ENCODE measurements around the gene KRT77. TPM values are rescaled to one million over a fixed set of nuclear protein-coding genes. Genes with fewer than 3 reads are reported as not detected.

Gene KRT77
- total RNA-seq, 2 donors from 2014 or later = not detected

DNA sequence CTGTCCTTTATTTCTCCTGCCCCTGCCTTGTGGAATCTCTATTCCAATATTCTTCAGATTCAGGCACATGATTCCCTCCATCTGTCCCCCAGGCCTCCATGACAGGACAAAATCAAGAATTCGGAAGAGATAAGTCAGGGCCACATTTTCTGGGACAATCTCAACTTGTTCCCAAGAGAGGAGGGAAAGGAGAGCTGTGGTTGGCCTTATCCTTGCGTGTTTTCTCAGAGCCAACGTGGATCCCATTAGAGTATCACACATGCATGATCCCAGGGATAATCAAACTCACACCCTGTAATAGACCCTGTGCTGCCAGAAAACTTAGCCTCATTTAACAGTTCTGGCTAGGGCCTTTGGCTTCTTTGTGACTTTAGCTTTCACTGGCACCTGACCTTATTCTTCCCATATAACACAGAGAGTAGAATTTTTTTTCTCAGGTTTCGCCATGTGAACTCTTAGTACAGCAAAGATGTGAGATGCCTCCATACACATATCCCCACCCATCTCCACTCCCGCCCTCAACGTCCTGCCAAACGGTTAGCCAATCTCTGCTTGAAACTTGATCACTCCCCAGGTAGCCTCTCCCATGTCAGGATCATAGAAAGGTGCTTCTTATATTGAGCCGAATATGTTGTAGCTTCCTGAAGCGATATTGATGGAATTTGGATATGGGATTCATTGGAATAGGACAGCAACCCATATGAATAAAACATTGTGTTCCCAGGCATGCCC lies 16.4 kb downstream of the KRT77 start:
- DNase-seq = no peak
- Mint-ChIP-seq H3K4me1 (peaks cover 4% of the 10 kb centered on the region), H3K4me3 (no peak overlapping the region), H3K36me3 (ENCODE audit: low read depth) (no peaks in the 10 kb centered on the region), H3K9me3 (no peaks in the 10 kb centered on the region), H3K27me3 (ENCODE audit: insufficient read depth) (peaks cover 71% of the 10 kb centered on the region), H3K27ac (no peak overlapping the region)
- Histone ChIP-seq H3K36me3 (ENCODE audit: control insufficient read depth, insufficient read depth, low read length) (no peaks in the 10 kb centered on the region), H3K27ac (ENCODE audit: low read depth, low read length) (no peak overlapping the region), H3K27me3 (ENCODE audit: control insufficient read depth, insufficient read depth, low read length, poor library complexity, severe bottlenecking) (peaks cover 75% of the 10 kb centered on the region), H3K4me1 (ENCODE audit: control insufficient read depth, insufficient read depth, low read length) (no peaks in the 10 kb centered on the region), H3K9me3 (ENCODE audit: control insufficient read depth, low read length) (no peaks in the 10 kb centered on the region), H3K4me3 (ENCODE audit: low read length) (no peak overlapping the region), H3K9ac (ENCODE audit: extremely low read depth, low read length, poor library complexity, severe bottlenecking) (no peak overlapping the region)
- TF ChIP-seq CTCF (conservative IDR thresholded peaks at IDR 0.05) = no peak
- 84 to 85% methylated on average over 7 to 9 of the region's 9 CpGs for WGBS, 2 experiments (ENCODE audit: insufficient coverage in 1 of 2, insufficient read length in 1 of 2)

- no peaks in the 10 kb centered on the region for H3K36me3 ChIP-seq (ENCODE audit: control insufficient read depth, insufficient read depth, low read length)
- no peak overlapping the region for H3K4me3 ChIP-seq (ENCODE audit: low read length)
- H3K4me1 ChIP-seq (ENCODE audit: control insufficient read depth, insufficient read depth, low read length) = no peaks in the 10 kb centered on the region
- no peak overlapping the region for H3K27ac ChIP-seq (ENCODE audit: low read depth, low read length)
- H3K9me3 ChIP-seq (ENCODE audit: control insufficient read depth, low read length) = no peaks in the 10 kb centered on the region
- no peak overlapping the region for H3K27ac Mint-ChIP-seq
- no peak overlapping the region for H3K4me3 Mint-ChIP-seq
- no peak for TF ChIP-seq CTCF (conservative IDR thresholded peaks at IDR 0.05)
- H3K9ac ChIP-seq (ENCODE audit: extremely low read depth, low read length, poor library complexity, severe bottlenecking) = no peak overlapping the region
- no peak for DNase-seq
- H3K27me3 ChIP-seq (ENCODE audit: control insufficient read depth, insufficient read depth, low read length, poor library complexity, severe bottlenecking) = peaks cover 66% of the 10 kb centered on the region
- WGBS, 2 experiments (ENCODE audit: insufficient coverage in 1 of 2, insufficient read length in 1 of 2) = 86 to 95% methylated on average over 2 to 3 of the region's 3 CpGs
- peaks cover 63% of the 10 kb centered on the region for H3K27me3 Mint-ChIP-seq (ENCODE audit: insufficient read depth)
- H3K9me3 Mint-ChIP-seq = no peaks in the 10 kb centered on the region
- H3K36me3 Mint-ChIP-seq (ENCODE audit: low read depth) = no peaks in the 10 kb centered on the region
- peaks cover 4% of the 10 kb centered on the region for H3K4me1 Mint-ChIP-seq
Measured at GRCh38 chr12:52686063-52686462, 17.3 kb downstream of the KRT77 start.

- 62 to 84% methylated on average over 2 to 6 of the region's 6 CpGs for WGBS, 2 experiments (ENCODE audit: insufficient coverage in 1 of 2, insufficient read length in 1 of 2)
- Mint-ChIP-seq H3K4me3 (no peak overlapping the region), H3K4me1 (no peaks in the 10 kb centered on the region), H3K27ac (no peak overlapping the region), H3K27me3 (ENCODE audit: insufficient read depth) (peaks cover 59% of the 10 kb centered on the region), H3K9me3 (no peaks in the 10 kb centered on the region), H3K36me3 (ENCODE audit: low read depth) (no peaks in the 10 kb centered on the region)
- Histone ChIP-seq H3K27ac (ENCODE audit: low read depth, low read length) (no peak overlapping the region), H3K9ac (ENCODE audit: extremely low read depth, low read length, poor library complexity, severe bottlenecking) (no peak overlapping the region), H3K27me3 (ENCODE audit: control insufficient read depth, insufficient read depth, low read length, poor library complexity, severe bottlenecking) (peaks cover 62% of the 10 kb centered on the region), H3K36me3 (ENCODE audit: control insufficient read depth, insufficient read depth, low read length) (no peaks in the 10 kb centered on the region), H3K9me3 (ENCODE audit: control insufficient read depth, low read length) (no peaks in the 10 kb centered on the region), H3K4me1 (ENCODE audit: control insufficient read depth, insufficient read depth, low read length) (no peaks in the 10 kb centered on the region), H3K4me3 (ENCODE audit: low read length) (no peak overlapping the region)
- DNase-seq = no peak
- TF ChIP-seq CTCF (conservative IDR thresholded peaks at IDR 0.05) = no peak
Measured at GRCh38 chr12:52685406-52685890, 17.9 kb downstream of the KRT77 start.
